Bronchus fibroblast of lung (primary cell): ENCODE measurements around the gene ANAPC15. TPM values are rescaled to one million over a fixed set of nuclear protein-coding genes. Genes with fewer than 3 reads are reported as not detected.

Experiments
- total RNA-seq: library from RNA; depleted of rRNA; stranded (reverse); fragments of >200 nt; gene quantifications from 2 replicates; pipeline ENCODE4 v1.2.3, GENCODE V29; 2015

Gene ANAPC15
- 64.4 and 69.4 TPM in 2 replicates for total RNA-seq

GRCh38 chr11:72112143-72112977, at the start of gene ANAPC15:
Gene ANAPC15, minus strand, starts transcription at chr11:72112695. Its CDS starts 1,419 bp downstream, at chr11:72111276.

GRCh38 chr11:72135473-72135872, 23.0 kb upstream of the ANAPC15 start, which contains the start of gene FOLR3:
Gene FOLR3, plus strand, starts transcription at chr11:72135725. Its CDS starts 228 bp downstream, at chr11:72135953.

DNA sequence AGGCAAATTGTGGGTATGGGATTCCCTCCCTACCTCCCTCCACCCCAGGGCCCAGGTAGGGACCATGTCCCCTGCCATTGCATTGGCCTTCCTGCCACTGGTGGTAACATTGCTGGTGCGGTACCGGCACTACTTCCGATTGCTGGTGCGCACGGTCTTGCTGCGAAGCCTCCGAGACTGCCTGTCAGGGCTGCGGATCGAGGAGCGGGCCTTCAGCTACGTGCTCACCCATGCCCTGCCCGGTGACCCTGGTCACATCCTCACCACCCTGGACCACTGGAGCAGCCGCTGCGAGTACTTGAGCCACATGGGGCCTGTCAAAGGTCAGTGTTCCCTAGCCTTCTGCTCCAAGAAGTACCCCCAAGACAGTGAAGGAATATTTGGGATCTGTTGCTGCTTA, 6.6 kb downstream of the ANAPC15 start, which contains the start of gene TOMT:
Gene TOMT, plus strand, starts transcription at position 37 of the 400 bp plus-strand sequence. Its CDS starts 28 bp downstream, at position 65.

GRCh38 chr11:72102946-72103753, 9.3 kb downstream of the ANAPC15 start, which contains the start of gene LAMTOR1:
Gene LAMTOR1, minus strand, starts transcription at chr11:72103297. Its CDS starts 73 bp downstream, at chr11:72103224.

DNA sequence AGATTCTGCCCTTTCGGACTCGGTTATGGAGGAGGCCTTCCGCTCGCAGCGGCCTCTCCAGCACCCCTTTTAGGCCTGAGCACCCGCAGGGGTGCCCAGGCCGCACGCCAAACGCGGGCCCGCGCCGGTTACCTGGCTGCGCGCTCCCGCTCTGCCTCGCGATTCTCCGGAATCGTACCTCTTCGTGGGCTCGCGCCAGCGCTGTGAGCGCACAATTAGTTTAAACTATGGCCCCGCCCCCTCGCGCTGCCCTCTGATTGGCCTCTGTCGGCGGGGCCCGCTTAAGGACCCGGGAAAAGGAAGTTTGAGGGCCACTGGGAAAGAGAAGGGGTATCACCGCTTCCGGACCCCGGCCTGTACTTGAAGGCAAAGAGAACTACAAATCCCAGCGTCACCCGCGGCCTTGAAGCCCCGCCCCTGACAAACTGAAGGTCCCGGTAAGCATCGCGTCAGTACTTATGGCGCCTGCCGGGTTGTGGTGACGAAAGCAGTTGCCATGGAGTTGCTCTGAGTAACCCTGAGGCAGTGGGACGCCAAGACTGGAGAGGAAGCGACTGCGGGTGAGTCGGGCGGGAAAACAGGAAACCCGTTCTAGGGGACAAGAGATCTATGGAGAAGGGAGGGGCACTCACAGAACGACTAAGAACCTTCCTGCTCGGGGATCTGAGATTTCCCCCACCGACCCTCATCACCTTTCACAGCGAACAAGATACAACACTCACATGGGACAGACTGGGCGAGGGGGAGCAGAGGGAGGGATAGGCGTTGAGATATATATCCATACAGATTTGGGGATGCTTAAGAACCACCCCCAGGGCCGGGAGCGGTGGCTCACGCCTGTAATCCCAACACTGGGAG, 31.9 kb downstream of the ANAPC15 start, which contains the start of the genes LRRC51 and NUMA1:
Gene LRRC51, plus strand, starts transcription at position 525 of the 858 bp plus-strand sequence. CDS start 8,234 bp downstream, outside the sequence.
Gene NUMA1, minus strand, starts transcription at position 217 of the 858 bp plus-strand sequence. CDS start 44,599 bp downstream, outside the sequence.

Other genes starting within 250 kb of the ANAPC15 start
- gene DEFB131B, start 234.2 kb downstream of the ANAPC15 start, total RNA-seq, result not detected in 2 replicates
- 4.9 and 6.1 TPM in 2 replicates for gene XNDC1N, start 184.1 kb downstream of the ANAPC15 start, total RNA-seq
- gene RNF121, start 183.6 kb downstream of the ANAPC15 start, total RNA-seq, result 20.2 and 22.4 TPM in 2 replicates
- 0.45 and 1.0 TPM in 2 replicates for gene IL18BP, start 113.8 kb downstream of the ANAPC15 start, total RNA-seq
- 119 and 128 TPM in 2 replicates for gene NUMA1, start 32.2 kb downstream of the ANAPC15 start, total RNA-seq
- 4.6 and 10.9 TPM in 2 replicates for gene LRRC51, start 31.8 kb downstream of the ANAPC15 start, total RNA-seq
- gene LAMTOR1, start 9.4 kb downstream of the ANAPC15 start, total RNA-seq, result 145 and 149 TPM in 2 replicates
- 0.15 TPM in 1 of 2 replicates, not detected in the other for gene TOMT, start 6.8 kb downstream of the ANAPC15 start, total RNA-seq
- not detected in 2 replicates for gene FOLR3, start 23.0 kb upstream of the ANAPC15 start, total RNA-seq
- not detected in 2 replicates for gene FOLR1, start 79.4 kb upstream of the ANAPC15 start, total RNA-seq
- gene FOLR2, start 104.1 kb upstream of the ANAPC15 start, total RNA-seq, result not detected in 2 replicates
- gene INPPL1, start 112.1 kb upstream of the ANAPC15 start, total RNA-seq, result 51.9 and 67.9 TPM in 2 replicates
- gene PHOX2A, start 131.5 kb upstream of the ANAPC15 start, total RNA-seq, result not detected in 2 replicates